ENCODE results near the gene GIN1.

DNA sequence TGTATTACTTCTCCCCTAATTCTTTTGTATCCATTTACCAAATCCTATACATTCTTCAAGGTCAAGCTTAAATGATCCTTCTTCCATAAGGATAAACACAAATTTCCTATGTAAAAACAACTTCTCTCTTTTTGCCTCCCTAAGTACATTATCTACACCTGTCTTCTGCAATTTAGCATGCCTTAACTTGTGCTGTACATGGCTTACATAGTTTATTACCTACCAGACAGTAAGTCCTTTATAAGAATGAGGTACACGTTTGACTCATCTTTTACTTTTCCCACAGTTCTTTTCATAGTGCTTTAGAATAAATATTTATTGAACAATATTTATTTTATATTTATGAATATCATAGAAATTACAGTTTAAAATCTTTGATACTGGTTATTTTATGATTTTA lies 33.4 kb downstream of the GIN1 start:
- TF ChIP-seq GABPA (IDR thresholded peaks at IDR 0.05; ENCODE audit: low read depth) (no peak), POLR2AphosphoS5 (IDR thresholded peaks at IDR 0.05; ENCODE audit: low read depth) (no peak)
- TF ChIP-seq, protein P1, sequence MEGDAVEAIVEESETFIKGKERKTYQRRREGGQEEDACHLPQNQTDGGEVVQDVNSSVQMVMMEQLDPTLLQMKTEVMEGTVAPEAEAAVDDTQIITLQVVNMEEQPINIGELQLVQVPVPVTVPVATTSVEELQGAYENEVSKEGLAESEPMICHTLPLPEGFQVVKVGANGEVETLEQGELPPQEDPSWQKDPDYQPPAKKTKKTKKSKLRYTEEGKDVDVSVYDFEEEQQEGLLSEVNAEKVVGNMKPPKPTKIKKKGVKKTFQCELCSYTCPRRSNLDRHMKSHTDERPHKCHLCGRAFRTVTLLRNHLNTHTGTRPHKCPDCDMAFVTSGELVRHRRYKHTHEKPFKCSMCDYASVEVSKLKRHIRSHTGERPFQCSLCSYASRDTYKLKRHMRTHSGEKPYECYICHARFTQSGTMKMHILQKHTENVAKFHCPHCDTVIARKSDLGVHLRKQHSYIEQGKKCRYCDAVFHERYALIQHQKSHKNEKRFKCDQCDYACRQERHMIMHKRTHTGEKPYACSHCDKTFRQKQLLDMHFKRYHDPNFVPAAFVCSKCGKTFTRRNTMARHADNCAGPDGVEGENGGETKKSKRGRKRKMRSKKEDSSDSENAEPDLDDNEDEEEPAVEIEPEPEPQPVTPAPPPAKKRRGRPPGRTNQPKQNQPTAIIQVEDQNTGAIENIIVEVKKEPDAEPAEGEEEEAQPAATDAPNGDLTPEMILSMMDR (IDR thresholded peaks at IDR 0.05; ENCODE audit: insufficient read depth, low read length) = no peak
- TF ChIP-seq, protein P2, sequence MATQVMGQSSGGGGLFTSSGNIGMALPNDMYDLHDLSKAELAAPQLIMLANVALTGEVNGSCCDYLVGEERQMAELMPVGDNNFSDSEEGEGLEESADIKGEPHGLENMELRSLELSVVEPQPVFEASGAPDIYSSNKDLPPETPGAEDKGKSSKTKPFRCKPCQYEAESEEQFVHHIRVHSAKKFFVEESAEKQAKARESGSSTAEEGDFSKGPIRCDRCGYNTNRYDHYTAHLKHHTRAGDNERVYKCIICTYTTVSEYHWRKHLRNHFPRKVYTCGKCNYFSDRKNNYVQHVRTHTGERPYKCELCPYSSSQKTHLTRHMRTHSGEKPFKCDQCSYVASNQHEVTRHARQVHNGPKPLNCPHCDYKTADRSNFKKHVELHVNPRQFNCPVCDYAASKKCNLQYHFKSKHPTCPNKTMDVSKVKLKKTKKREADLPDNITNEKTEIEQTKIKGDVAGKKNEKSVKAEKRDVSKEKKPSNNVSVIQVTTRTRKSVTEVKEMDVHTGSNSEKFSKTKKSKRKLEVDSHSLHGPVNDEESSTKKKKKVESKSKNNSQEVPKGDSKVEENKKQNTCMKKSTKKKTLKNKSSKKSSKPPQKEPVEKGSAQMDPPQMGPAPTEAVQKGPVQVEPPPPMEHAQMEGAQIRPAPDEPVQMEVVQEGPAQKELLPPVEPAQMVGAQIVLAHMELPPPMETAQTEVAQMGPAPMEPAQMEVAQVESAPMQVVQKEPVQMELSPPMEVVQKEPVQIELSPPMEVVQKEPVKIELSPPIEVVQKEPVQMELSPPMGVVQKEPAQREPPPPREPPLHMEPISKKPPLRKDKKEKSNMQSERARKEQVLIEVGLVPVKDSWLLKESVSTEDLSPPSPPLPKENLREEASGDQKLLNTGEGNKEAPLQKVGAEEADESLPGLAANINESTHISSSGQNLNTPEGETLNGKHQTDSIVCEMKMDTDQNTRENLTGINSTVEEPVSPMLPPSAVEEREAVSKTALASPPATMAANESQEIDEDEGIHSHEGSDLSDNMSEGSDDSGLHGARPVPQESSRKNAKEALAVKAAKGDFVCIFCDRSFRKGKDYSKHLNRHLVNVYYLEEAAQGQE (IDR thresholded peaks at IDR 0.05; ENCODE audit: insufficient replicate concordance, low read depth) = no peak

All from HL-60 (cell line).